Measurements from ENCODE around the gene MCF2L. TPM values are rescaled to one million over a fixed set of nuclear protein-coding genes. Genes with fewer than 3 reads are reported as not detected.

MCF2L gene
- total RNA-seq, 1 donor from 2014 or later, result 40.4 TPM

DNA sequence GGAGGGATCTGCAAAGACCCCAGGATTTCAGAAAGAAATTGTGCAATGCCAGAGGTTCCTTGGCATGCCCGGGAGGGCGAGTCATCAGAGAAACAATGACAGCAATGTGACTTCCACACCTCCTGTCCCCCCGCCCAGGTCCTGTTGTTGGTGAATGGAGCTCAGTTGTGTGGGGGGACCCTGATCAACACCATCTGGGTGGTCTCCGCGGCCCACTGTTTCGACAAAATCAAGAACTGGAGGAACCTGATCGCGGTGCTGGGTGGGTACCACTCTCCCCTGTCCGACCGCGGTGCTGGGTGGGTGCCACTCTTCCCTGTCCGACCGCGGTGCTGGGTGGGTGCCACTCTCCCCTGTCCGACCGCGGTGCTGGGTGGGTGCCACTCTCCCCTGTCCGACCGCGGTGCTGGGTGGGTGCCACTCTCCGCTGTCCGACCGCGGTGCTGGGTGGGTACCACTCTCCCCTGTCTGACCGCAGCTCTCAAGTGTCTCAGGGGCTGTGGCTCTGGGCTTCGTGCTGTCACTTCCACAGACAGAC lies 148.4 kb downstream of the MCF2L start:
- Histone ChIP-seq H4K20me1 (ENCODE audit: low read depth) (no peaks in the 10 kb centered on the region), H3K9ac (no peak overlapping the region), H3K4me1 (no peaks in the 10 kb centered on the region), H2AFZ (replicated peaks) (no peak overlapping the region), H3K27ac (no peak overlapping the region), H3K36me3 (no peaks in the 10 kb centered on the region), H3K9me3 (ENCODE audit: low read depth) (no peaks in the 10 kb centered on the region), H3K4me2 (no peak overlapping the region), H3F3A (ENCODE audit: low read depth) (peaks cover 4% of the 10 kb centered on the region), H3K27me3 (no peaks in the 10 kb centered on the region), H3K4me3 (no peak overlapping the region), H3K79me2 (ENCODE audit: low read depth) (no peaks in the 10 kb centered on the region)
- no peak overlapping the region for H3K4me3 Mint-ChIP-seq
- TF ChIP-seq, protein P1, sequence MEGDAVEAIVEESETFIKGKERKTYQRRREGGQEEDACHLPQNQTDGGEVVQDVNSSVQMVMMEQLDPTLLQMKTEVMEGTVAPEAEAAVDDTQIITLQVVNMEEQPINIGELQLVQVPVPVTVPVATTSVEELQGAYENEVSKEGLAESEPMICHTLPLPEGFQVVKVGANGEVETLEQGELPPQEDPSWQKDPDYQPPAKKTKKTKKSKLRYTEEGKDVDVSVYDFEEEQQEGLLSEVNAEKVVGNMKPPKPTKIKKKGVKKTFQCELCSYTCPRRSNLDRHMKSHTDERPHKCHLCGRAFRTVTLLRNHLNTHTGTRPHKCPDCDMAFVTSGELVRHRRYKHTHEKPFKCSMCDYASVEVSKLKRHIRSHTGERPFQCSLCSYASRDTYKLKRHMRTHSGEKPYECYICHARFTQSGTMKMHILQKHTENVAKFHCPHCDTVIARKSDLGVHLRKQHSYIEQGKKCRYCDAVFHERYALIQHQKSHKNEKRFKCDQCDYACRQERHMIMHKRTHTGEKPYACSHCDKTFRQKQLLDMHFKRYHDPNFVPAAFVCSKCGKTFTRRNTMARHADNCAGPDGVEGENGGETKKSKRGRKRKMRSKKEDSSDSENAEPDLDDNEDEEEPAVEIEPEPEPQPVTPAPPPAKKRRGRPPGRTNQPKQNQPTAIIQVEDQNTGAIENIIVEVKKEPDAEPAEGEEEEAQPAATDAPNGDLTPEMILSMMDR (IDR thresholded peaks at IDR 0.05), result no peak
- TF ChIP-seq EZH2 (IDR thresholded peaks at IDR 0.05), result no peak
- TF ChIP-seq EZH2phosphoT487 (IDR thresholded peaks at IDR 0.05), result no peak
- peaks cover 4% of the 10 kb centered on the region for H3K27me3 Mint-ChIP-seq (ENCODE audit: insufficient read depth, low read depth)
- no peaks in the 10 kb centered on the region for H3K9me3 Mint-ChIP-seq
- H3K4me1 Mint-ChIP-seq, result peaks cover 7% of the 10 kb centered on the region
- no peak for DNase-seq (ENCODE audit: low spot score)
- no peak overlapping the region for H3K27ac Mint-ChIP-seq
- H3K36me3 Mint-ChIP-seq, result no peaks in the 10 kb centered on the region

DNA sequence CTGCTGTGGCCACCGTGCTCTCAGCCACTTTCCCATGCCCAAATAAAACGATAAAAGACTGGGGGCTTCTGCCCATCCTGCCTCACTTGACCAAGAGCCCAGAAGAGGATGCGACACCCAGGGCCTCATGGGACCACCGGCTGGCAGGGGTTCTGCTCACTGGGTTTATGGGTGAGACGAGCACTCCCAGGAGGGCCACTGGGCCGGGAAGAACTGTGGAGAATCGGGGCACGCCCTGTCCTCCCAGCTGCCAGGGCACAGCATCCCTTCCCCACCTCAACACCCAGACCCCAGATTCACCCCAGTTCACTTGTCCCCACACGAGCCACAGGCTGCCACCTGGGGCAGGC lies 148.9 kb downstream of the MCF2L start:
- Histone ChIP-seq H3K79me2 (ENCODE audit: low read depth) (no peaks in the 10 kb centered on the region), H3K36me3 (no peaks in the 10 kb centered on the region), H3K4me3 (no peak overlapping the region), H3K27me3 (no peaks in the 10 kb centered on the region), H2AFZ (replicated peaks) (no peak overlapping the region), H3K9me3 (ENCODE audit: low read depth) (no peaks in the 10 kb centered on the region), H3F3A (ENCODE audit: low read depth) (peaks cover 9% of the 10 kb centered on the region), H3K27ac (no peak overlapping the region), H3K4me1 (peaks cover 2% of the 10 kb centered on the region), H3K4me2 (no peak overlapping the region), H4K20me1 (ENCODE audit: low read depth) (no peaks in the 10 kb centered on the region), H3K9ac (no peak overlapping the region)
- Mint-ChIP-seq H3K36me3 (no peaks in the 10 kb centered on the region), H3K9me3 (no peaks in the 10 kb centered on the region), H3K27me3 (ENCODE audit: insufficient read depth, low read depth) (peaks cover 4% of the 10 kb centered on the region), H3K4me3 (no peak overlapping the region), H3K27ac (no peak overlapping the region), H3K4me1 (peaks cover 12% of the 10 kb centered on the region)
- no peak for TF ChIP-seq EZH2 (IDR thresholded peaks at IDR 0.05)
- TF ChIP-seq, protein P1 (IDR thresholded peaks at IDR 0.05), result no peak
- TF ChIP-seq EZH2phosphoT487 (IDR thresholded peaks at IDR 0.05), result no peak
- DNase-seq (ENCODE audit: low spot score), result no peak

DNA sequence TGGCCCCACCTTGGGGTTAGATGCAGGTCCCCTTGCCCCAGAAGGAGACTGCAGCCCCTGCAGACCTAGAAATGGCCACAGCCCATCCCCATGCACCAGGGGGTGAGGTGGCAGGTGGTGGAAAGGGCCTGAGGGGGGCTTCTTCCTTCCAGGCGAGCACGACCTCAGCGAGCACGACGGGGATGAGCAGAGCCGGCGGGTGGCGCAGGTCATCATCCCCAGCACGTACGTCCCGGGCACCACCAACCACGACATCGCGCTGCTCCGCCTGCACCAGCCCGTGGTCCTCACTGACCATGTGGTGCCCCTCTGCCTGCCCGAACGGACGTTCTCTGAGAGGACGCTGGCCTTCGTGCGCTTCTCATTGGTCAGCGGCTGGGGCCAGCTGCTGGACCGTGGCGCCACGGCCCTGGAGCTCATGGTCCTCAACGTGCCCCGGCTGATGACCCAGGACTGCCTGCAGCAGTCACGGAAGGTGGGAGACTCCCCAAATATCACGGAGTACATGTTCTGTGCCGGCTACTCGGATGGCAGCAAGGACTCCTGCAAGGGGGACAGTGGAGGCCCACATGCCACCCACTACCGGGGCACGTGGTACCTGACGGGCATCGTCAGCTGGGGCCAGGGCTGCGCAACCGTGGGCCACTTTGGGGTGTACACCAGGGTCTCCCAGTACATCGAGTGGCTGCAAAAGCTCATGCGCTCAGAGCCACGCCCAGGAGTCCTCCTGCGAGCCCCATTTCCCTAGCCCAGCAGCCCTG lies 149.4 kb downstream of the MCF2L start:
- H3F3A ChIP-seq (ENCODE audit: low read depth), result peaks cover 9% of the 10 kb centered on the region
- H4K20me1 ChIP-seq (ENCODE audit: low read depth), result no peaks in the 10 kb centered on the region
- H3K4me2 ChIP-seq, result no peak overlapping the region
- no peak overlapping the region for H3K4me3 ChIP-seq
- no peaks in the 10 kb centered on the region for H3K79me2 ChIP-seq (ENCODE audit: low read depth)
- H3K9me3 ChIP-seq (ENCODE audit: low read depth), result no peaks in the 10 kb centered on the region
- Mint-ChIP-seq H3K27me3 (ENCODE audit: insufficient read depth, low read depth) (peaks cover 4% of the 10 kb centered on the region), H3K27ac (no peak overlapping the region), H3K36me3 (no peaks in the 10 kb centered on the region), H3K9me3 (no peaks in the 10 kb centered on the region), H3K4me3 (no peak overlapping the region), H3K4me1 (peaks cover 17% of the 10 kb centered on the region)
- H3K27ac ChIP-seq, result no peak overlapping the region
- TF ChIP-seq EZH2 (IDR thresholded peaks at IDR 0.05) (no peak), EZH2phosphoT487 (IDR thresholded peaks at IDR 0.05) (no peak)
- TF ChIP-seq, protein P1 (IDR thresholded peaks at IDR 0.05), result no peak
- no peaks in the 10 kb centered on the region for H3K27me3 ChIP-seq
- H3K9ac ChIP-seq, result no peak overlapping the region
- H3K36me3 ChIP-seq, result no peaks in the 10 kb centered on the region
- no peak overlapping the region for H2AFZ ChIP-seq (replicated peaks)
- DNase-seq (ENCODE audit: low spot score), result no peak
- peaks cover 8% of the 10 kb centered on the region for H3K4me1 ChIP-seq
